ENCODE measurements around the gene PPP1CA. TPM values are rescaled to one million over a fixed set of nuclear protein-coding genes. Genes with fewer than 3 reads are reported as not detected.

PPP1CA gene
- total RNA-seq, 1 donor from 2014 or later: 144 TPM

DNA sequence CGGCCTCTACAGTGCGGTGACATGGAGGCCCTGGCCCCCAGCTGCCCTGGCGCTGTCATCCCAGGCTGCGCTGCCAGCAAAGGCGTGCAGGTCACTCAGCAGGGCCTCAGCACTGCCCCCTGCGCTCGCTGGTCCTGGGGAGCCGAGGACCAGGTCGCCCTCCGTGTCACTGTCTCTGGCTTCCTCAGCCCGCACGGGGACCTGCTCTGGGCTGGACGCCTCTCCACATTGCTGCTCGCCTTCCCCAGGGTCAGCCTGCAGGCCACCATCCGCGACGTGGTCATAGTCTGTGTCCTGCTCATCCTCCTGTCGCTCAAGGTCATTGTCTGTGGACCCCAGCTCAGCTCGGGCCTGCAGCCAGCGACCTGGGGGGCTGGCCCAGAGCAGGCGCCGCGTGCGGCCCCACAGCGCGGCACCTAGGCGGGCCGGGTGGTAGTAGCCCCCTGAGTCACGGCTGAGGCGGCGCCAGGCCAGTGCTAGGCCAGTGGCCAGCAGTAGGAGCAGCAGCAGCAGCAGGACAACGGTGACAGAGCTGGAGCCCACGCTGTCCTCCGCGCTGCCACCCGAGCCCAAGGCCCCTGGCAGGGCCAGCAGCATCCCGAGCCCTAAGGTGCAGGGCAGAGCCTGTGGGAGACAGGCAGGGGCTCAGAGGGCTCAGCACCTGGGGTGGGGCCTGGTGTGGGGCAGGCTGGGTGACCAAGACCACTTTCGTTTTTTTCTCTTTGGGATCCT lies 34.2 kb upstream of the PPP1CA start:
- peak overlapping the region; percentile 50 for H3K4me3 ChIP-seq
- intact Hi-C loops (cut with DNase I): no loop called here
- no peak for DNase-seq
- no peaks in the 10 kb centered on the region for H3K27me3 ChIP-seq (ENCODE audit: low read depth)
- TF ChIP-seq, protein P1, sequence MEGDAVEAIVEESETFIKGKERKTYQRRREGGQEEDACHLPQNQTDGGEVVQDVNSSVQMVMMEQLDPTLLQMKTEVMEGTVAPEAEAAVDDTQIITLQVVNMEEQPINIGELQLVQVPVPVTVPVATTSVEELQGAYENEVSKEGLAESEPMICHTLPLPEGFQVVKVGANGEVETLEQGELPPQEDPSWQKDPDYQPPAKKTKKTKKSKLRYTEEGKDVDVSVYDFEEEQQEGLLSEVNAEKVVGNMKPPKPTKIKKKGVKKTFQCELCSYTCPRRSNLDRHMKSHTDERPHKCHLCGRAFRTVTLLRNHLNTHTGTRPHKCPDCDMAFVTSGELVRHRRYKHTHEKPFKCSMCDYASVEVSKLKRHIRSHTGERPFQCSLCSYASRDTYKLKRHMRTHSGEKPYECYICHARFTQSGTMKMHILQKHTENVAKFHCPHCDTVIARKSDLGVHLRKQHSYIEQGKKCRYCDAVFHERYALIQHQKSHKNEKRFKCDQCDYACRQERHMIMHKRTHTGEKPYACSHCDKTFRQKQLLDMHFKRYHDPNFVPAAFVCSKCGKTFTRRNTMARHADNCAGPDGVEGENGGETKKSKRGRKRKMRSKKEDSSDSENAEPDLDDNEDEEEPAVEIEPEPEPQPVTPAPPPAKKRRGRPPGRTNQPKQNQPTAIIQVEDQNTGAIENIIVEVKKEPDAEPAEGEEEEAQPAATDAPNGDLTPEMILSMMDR (IDR thresholded peaks at IDR 0.05): no peak
- ATAC-seq: no peak
- peaks cover 89% of the 10 kb centered on the region for H3K36me3 ChIP-seq
- H3K9me3 ChIP-seq: no peaks in the 10 kb centered on the region
- H3K4me1 ChIP-seq: peaks cover 19% of the 10 kb centered on the region
- no peak overlapping the region for H3K27ac ChIP-seq

DNA sequence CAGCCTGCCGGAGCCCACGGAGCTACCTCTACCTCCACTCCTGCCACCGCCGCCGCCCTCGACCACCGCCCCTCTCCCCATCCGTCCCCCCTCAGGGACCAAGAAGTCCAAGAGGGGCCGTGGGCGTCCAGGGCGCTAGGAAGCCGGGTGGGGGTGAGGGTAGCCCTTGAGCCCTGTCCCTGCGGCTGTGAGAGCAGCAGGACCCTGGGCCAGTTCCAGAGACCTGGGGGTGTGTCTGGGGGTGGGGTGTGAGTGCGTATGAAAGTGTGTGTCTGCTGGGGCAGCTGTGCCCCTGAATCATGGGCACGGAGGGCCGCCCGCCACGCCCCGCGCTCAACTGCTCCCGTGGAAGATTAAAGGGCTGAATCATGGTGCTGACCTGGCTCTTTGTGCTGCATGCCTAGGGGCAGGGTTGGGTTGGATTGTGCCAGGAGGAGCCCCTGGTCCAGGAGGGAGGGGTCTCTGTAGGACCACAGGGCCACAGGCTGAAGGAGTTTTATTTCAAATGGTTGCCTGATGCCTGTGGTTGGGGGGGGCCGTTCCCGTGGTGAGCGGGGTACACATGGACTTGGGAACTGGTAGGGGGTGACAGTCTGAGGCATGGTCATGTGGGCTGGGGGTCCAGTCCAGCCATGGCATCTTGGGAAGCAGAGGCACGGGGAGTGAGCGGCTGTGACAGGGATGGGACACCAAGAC lies 33.5 kb upstream of the PPP1CA start:
- intact Hi-C loops (cut with DNase I): no loop called here
- DNase-seq (no peak), ATAC-seq (no peak)
- TF ChIP-seq, protein P1 (IDR thresholded peaks at IDR 0.05): no peak
- Histone ChIP-seq H3K27ac (peak overlapping the region; percentile 24), H3K4me3 (peak overlapping the region; percentile 50), H3K9me3 (no peaks in the 10 kb centered on the region), H3K4me1 (peaks cover 15% of the 10 kb centered on the region), H3K27me3 (ENCODE audit: low read depth) (no peaks in the 10 kb centered on the region), H3K36me3 (peaks cover 89% of the 10 kb centered on the region)

DNA sequence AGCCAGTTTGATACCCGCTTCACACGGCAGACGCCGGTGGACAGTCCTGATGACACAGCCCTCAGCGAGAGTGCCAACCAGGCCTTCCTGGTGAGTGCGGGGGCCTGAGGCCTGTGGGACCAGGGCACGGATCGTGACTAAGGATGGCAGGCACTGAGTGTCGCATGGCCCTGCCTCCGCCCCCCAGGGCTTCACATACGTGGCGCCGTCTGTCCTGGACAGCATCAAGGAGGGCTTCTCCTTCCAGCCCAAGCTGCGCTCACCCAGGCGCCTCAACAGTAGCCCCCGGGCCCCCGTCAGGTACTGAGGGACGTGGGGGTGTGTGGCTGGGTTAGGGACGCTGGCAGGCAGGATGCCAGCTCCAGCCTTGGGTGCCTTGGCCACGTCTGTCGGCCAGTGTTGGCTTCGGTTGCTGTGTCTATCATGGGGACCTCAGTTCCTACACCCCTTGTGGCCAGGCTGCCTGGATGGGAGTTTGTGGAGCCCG lies 32.8 kb upstream of the PPP1CA start:
- Histone ChIP-seq H3K9me3 (no peaks in the 10 kb centered on the region), H3K4me1 (peaks cover 15% of the 10 kb centered on the region), H3K36me3 (peaks cover 84% of the 10 kb centered on the region), H3K27me3 (ENCODE audit: low read depth) (no peaks in the 10 kb centered on the region), H3K27ac (peak overlapping the region; percentile 24), H3K4me3 (peak overlapping the region; percentile 3)
- DNase-seq (no peak), ATAC-seq (no peak)
- TF ChIP-seq, protein P1 (IDR thresholded peaks at IDR 0.05): no peak
- intact Hi-C loops (cut with DNase I): no loop called here

DNA sequence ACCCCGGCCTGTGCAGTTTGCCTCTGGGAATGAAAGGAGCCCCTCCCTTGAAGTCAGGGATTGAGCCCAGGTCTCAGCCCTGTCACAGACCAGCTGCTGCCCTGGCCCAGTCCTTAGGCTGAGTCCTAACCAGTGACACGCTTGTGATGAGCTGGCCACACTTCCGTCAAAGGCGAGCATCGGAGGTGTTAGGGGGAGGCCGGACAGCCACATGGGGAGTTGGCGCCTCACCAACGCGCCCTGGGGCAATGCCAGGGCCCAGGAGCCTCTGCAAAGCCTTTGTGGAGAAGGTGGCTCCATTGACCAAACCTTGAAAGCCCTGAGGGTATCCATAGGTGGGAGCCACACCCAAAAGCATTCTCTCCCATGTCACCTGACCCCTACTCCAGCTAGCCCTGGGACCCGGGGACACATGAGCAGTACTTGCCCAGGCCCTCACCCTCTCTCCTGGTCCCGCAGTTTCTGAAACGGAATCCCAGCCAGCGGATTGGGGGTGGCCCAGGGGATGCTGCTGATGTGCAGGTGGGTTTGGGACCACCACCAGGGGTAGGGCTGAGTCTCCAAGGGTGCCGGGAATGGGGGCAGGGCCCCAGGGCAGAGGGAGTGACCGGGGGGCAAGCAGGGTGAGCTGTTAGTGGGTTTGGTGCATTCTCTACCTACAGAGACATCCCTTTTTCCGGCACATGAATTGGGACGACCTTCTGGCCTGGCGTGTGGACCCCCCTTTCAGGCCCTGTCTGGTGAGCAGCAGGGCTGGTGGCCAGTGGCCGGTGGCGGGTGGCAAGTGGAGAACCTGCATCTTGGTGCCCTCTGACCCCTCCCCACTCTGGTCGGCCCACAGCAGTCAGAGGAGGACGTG lies 32.1 kb upstream of the PPP1CA start:
- peaks cover 17% of the 10 kb centered on the region for H3K4me1 ChIP-seq
- ATAC-seq: no peak
- no peak overlapping the region for H3K27ac ChIP-seq
- no peaks in the 10 kb centered on the region for H3K9me3 ChIP-seq
- no peak for DNase-seq
- no peak overlapping the region for H3K4me3 ChIP-seq
- intact Hi-C loops (cut with DNase I): no loop called here
- TF ChIP-seq, protein P1 (IDR thresholded peaks at IDR 0.05): no peak
- no peaks in the 10 kb centered on the region for H3K27me3 ChIP-seq (ENCODE audit: low read depth)
- H3K36me3 ChIP-seq: peaks cover 77% of the 10 kb centered on the region

DNA sequence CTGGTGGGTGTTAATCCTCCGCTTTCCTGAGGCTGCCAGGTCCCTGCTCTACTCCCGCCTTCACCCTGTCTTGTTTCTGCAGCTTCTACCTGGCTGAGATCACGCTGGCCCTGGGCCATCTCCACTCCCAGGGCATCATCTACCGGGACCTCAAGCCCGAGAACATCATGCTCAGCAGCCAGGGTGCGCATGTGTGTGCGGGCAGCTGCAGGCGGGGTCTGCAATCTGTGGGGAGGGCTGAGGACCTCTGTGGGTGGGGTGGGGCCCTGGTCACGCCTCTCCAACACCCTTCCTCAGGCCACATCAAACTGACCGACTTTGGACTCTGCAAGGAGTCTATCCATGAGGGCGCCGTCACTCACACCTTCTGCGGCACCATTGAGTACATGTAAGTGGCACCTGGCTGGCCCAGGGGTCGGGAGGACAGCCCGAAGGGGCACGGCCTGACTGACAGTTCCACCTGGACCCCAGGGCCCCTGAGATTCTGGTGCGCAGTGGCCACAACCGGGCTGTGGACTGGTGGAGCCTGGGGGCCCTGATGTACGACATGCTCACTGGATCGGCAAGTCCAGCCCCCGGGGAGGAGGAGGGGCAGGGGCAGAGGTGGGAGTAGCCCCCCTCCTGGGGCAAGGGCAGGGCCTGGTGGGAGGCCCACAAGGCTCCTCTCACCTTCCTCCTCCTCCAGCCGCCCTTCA lies 31.1 kb upstream of the PPP1CA start:
- peaks cover 17% of the 10 kb centered on the region for H3K4me1 ChIP-seq
- no peaks in the 10 kb centered on the region for H3K27me3 ChIP-seq (ENCODE audit: low read depth)
- H3K4me3 ChIP-seq: no peak overlapping the region
- intact Hi-C loops (cut with DNase I): no loop called here
- H3K36me3 ChIP-seq: peaks cover 67% of the 10 kb centered on the region
- TF ChIP-seq, protein P1 (IDR thresholded peaks at IDR 0.05): no peak
- no peak for DNase-seq
- H3K27ac ChIP-seq: no peak overlapping the region
- H3K9me3 ChIP-seq: no peaks in the 10 kb centered on the region
- ATAC-seq: no peak

All from lower lobe of right lung (tissue), 2 donors.